ENCODE results near the gene TMEM45B.

DNA sequence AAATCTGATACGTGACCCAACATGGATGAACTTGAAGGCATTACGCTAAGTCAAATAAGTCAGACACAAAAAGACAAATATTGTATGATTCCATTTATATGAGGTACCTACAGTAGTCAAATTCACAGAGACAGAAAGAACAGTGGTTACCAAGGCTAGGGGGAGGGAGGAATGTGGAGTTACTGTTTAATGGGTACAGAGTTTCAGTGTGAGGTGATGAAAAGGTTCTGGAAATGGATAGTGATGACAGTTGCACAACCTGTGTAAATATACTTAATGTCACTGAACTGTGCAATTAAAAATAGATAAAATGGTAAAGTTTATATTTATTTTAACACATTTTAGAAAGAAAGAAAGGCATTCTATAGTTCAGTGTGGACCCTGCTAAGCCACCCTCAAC is 24.1 kb upstream of the TMEM45B start:
- TF ChIP-seq POLR2AphosphoS5 (IDR thresholded peaks at IDR 0.05; ENCODE audit: low read depth, low read length), result no peak
- TF ChIP-seq, protein P1, sequence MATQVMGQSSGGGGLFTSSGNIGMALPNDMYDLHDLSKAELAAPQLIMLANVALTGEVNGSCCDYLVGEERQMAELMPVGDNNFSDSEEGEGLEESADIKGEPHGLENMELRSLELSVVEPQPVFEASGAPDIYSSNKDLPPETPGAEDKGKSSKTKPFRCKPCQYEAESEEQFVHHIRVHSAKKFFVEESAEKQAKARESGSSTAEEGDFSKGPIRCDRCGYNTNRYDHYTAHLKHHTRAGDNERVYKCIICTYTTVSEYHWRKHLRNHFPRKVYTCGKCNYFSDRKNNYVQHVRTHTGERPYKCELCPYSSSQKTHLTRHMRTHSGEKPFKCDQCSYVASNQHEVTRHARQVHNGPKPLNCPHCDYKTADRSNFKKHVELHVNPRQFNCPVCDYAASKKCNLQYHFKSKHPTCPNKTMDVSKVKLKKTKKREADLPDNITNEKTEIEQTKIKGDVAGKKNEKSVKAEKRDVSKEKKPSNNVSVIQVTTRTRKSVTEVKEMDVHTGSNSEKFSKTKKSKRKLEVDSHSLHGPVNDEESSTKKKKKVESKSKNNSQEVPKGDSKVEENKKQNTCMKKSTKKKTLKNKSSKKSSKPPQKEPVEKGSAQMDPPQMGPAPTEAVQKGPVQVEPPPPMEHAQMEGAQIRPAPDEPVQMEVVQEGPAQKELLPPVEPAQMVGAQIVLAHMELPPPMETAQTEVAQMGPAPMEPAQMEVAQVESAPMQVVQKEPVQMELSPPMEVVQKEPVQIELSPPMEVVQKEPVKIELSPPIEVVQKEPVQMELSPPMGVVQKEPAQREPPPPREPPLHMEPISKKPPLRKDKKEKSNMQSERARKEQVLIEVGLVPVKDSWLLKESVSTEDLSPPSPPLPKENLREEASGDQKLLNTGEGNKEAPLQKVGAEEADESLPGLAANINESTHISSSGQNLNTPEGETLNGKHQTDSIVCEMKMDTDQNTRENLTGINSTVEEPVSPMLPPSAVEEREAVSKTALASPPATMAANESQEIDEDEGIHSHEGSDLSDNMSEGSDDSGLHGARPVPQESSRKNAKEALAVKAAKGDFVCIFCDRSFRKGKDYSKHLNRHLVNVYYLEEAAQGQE (IDR thresholded peaks at IDR 0.05; ENCODE audit: insufficient read depth in 1 of 2, low read depth in 2 of 2, low read length in 2 of 2), result no peak
- TF ChIP-seq TAF1 (IDR thresholded peaks at IDR 0.05; ENCODE audit: borderline replicate concordance, insufficient read depth, low read length), result no peak
